ENCODE measurements around the gene SSH2.
"Not testable (repeated sequence)": the region's sequence is repeated elsewhere in the genome, so short reads cannot be mapped to it uniquely, and the experiment has no call there.

SSH2 gene

DNA sequence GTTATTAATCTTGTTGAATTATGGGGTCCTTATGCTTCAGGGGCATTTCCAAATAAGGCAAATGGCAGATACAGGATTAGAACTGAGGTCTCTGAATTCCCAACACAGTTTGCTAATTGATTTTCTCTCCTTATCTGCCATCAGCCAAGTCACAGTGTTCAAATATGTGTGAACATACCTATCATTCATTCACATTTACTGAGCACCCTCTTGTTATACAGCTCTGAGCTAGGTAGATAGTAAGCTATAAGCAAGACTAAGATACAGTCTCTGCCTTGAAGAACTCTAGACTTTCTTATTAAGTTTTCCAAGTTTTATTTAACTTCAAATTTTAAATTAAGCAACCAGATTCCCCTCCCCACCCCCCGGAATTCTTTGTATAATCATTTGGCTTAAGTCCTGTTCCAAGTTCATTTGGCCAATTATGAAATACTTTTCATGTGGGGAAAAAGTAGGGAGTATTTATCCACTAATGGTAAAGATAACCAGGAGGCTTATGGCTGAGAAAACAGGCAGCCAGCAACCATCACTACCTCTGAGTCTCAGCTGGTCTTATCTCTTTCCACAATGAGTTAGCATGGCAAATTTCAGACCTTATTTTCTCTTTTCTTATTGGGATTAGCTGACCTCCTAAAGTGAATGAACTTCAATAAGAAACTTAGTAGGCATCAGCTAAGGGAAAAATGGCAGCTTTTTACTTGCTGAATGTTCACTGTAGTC is 275.9 kb downstream of the SSH2 start:
- H3K4me3 ChIP-seq: no peak overlapping the region
- no peak for DNase-seq (ENCODE audit: low spot score)
- H3K27ac ChIP-seq: no peak overlapping the region
- TF ChIP-seq, protein P1, sequence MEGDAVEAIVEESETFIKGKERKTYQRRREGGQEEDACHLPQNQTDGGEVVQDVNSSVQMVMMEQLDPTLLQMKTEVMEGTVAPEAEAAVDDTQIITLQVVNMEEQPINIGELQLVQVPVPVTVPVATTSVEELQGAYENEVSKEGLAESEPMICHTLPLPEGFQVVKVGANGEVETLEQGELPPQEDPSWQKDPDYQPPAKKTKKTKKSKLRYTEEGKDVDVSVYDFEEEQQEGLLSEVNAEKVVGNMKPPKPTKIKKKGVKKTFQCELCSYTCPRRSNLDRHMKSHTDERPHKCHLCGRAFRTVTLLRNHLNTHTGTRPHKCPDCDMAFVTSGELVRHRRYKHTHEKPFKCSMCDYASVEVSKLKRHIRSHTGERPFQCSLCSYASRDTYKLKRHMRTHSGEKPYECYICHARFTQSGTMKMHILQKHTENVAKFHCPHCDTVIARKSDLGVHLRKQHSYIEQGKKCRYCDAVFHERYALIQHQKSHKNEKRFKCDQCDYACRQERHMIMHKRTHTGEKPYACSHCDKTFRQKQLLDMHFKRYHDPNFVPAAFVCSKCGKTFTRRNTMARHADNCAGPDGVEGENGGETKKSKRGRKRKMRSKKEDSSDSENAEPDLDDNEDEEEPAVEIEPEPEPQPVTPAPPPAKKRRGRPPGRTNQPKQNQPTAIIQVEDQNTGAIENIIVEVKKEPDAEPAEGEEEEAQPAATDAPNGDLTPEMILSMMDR (IDR thresholded peaks at IDR 0.05): no peak

DNA sequence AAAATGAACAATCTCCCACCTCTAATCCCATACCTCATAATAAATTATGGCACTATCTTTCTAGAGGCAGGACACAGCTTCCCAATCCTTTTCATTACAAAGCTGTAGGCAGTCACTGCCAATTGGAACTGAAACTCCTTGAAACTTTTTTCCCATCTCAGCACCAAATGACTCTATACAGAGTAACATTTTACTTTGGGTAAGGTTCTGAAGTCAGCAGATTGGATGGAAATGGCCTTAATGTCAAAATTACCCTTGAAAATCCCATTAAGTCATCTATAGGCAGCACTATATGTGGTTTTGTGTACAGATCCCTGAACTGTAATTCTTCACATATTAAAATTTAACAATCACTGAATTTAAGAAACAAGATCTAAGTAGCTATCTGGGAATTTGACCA is 277.1 kb downstream of the SSH2 start:
- TF ChIP-seq, protein P1 (IDR thresholded peaks at IDR 0.05): no peak
- H3K4me3 ChIP-seq: no peak overlapping the region
- no peak for DNase-seq (ENCODE audit: low spot score)
- no peak overlapping the region for H3K27ac ChIP-seq

DNA sequence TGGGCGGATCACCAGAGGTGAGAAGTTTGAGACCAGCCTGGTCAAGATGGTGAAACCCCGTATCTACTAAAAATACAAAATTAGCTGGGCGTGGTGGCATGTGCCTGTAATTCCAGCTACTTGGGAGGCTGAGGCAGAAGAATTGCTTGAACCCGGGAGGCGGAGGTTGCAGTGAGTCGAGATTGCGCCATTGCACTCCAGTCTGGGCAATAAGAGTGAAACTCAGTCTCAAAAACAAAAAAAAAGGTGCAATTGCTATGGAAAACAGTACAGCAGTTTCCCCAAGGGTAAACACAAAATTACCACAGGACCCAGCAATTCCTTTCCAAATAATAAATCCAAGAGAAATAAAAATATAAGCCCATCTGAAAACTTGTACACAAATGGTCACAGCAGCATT is 278.1 kb downstream of the SSH2 start:
- not testable (repeated sequence) for DNase-seq (ENCODE audit: low spot score); H3K27ac ChIP-seq; H3K4me3 ChIP-seq

DNA sequence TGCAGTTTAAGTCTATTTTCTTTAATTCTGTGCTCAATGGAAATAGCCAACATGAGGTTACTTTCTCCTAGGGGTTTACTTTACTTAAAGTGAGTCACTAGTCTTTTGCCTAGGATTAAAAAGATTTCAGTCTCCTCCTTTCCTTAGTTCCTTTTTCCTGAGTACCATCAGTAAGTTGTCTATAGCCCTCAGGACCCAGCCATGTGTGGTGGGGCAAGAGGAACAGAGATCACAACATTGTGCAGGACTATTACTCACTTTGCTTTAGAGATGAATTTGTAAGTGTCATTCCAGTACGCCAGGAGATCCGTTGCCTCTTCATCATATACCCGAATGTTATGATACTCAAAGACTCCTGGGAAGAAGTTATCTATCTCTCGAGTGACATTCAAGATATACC is 279.6 kb downstream of the SSH2 start:
- Histone ChIP-seq H3K27ac (peak overlapping the region in 1 of 2 donors; percentile 38), H3K4me3 (no peak overlapping the region)
- no peak for DNase-seq (ENCODE audit: low spot score)
- TF ChIP-seq, protein P1 (IDR thresholded peaks at IDR 0.05): no peak

DNA sequence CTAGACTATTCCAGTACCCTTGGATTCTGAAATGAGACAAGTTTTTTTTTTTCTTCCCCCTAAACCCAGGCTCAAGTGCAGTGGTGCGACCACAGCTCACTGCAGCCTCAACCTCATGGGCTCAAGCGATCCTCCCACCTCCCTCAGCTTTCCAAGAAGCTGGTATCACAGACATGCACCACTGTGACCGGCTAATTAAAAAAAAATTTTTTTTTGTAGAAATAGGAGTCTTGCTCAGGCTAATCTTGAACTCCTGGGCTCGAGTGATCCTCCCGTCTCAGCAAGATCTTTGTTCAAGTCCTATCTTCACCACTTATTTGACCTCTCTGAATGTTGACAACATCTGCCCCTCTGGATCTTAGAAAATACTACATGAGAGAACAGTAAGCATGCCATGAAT is 280.7 kb downstream of the SSH2 start:
- TF ChIP-seq, protein P1 (IDR thresholded peaks at IDR 0.05): no peak
- no peak overlapping the region for H3K27ac ChIP-seq
- H3K4me3 ChIP-seq: no peak overlapping the region
- DNase-seq (ENCODE audit: low spot score): no peak

DNA sequence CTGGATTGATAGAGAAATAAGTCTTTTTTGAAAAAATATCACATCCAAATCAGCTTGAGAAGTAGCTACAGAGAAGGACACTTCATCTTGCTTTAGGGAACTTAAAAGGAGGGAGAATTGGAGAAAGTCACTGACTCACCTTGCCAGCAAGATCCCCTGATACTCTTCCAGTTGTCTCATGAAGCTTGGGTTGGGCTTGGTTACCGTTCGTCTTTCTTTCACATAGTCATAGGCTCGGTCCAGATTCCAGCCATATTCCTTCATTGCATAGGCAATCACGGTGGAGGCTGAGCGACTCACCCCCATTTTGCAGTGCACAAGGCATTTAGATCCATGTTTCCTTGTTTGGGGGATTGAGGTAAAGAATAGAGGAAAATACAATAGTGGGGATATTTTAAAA is 282.0 kb downstream of the SSH2 start:
- no peak overlapping the region for H3K4me3 ChIP-seq
- TF ChIP-seq, protein P1 (IDR thresholded peaks at IDR 0.05): no peak
- no peak for DNase-seq (ENCODE audit: low spot score)
- peak overlapping the region in 1 of 2 donors; percentile 19 for H3K27ac ChIP-seq

DNA sequence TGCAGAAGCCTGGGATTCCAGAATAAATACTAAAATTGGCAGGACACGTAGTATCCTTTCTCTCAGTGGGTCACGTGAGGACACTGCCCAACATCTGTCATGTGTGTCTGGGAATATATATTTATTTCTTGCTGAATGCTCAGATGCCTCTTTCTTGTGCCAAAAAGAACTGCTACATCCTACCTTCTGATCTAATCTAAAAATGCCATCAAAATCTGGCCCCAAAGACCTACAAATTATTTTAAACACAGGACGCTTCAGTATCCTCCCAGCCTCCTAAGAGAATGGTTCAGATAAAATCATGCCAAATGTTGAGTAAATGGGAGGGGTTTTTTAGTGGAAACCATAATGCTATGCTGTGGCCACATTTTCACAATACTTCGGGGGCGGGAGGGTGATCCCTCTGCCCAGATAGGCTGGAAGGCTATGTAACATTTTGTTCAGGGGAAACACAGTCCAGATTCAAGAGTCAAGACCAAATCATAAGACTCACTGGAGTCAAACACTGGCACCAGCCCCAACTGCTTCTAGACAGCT is 284.4 kb downstream of the SSH2 start:
- Histone ChIP-seq H3K4me3 (peak overlapping the region; percentile 18), H3K27ac (peak overlapping the region; percentile 83 to 87)
- DNase-seq (ENCODE audit: low spot score): peak; percentile 89
- TF ChIP-seq, protein P1 (IDR thresholded peaks at IDR 0.05): no peak

Data from coronary artery (tissue), 2 donors.